IMR-90 (cell line): ENCODE data around the gene MTX2. TPM values are rescaled to one million over a fixed set of nuclear protein-coding genes. Genes with fewer than 3 reads are reported as not detected.

Source experiments
- ATAC-seq: fragments of 200-7000 bp; cut with Tn5 transposase; 2 replicates; pipeline ENCODE4 v1.9.1; 2020; ENCODE audit warnings: low read depth, mild to moderate bottlenecking, moderate library complexity
- BruUV-seq: library from RNA; stranded (reverse); fragments of 400-500 nt; replicated peaks from 2 replicates; lab custom pipeline; 2021; lab: Mats Ljungman, UMichigan
- CTCF ChIA-PET: fragments of 300-600 bp; formaldehyde crosslinking; extraction: SDS; loops from one replicate; lab custom pipeline; 2021; ENCODE audit warnings: antibody characterized with exemption; lab: Yijun Ruan, JAX
- POLR2A ChIA-PET: fragments of 300-600 bp; sonication (Branson Sonifier 250); formaldehyde crosslinking; loops from one replicate; lab custom pipeline; 2022; ENCODE audit warnings: antibody characterized with exemption; ENCODE audit not compliant: unreplicated experiment; lab: Charles Lee
- DNase-seq: peaks from one replicate; pipeline ENCODE4 v3.0.0; 2013
- H2AFZ ChIP-seq: replicated peaks from 2 replicates; pipeline ENCODE3; 2013; ENCODE audit warnings: low read length, mild to moderate bottlenecking; ENCODE audit not compliant: poor library complexity
- H2AK5ac ChIP-seq: 2 replicates; pipeline ENCODE4 v1.6.1; 2013; ENCODE audit warnings: low read depth, low read length, inconsistent platforms
- H2AK9ac ChIP-seq: replicated peaks from 2 replicates; pipeline ENCODE3; 2013; ENCODE audit warnings: mild to moderate bottlenecking, low read depth, low read length, moderate library complexity; ENCODE audit not compliant: poor library complexity
- H2BK120ac ChIP-seq: 2 replicates; pipeline ENCODE4 v1.6.1; 2013; ENCODE audit warnings: low read depth, low read length, inconsistent platforms
- H2BK15ac ChIP-seq: 3 replicates; pipeline ENCODE4 v1.6.1; 2013; ENCODE audit warnings: low read depth, low read length, inconsistent platforms
- H2BK20ac ChIP-seq: 2 replicates; pipeline ENCODE4 v1.6.1; 2013; ENCODE audit warnings: low read depth, mild to moderate bottlenecking, inconsistent platforms, low read length, moderate library complexity
- H2BK5ac ChIP-seq: 2 replicates; pipeline ENCODE4 v1.6.1; 2013; ENCODE audit warnings: mild to moderate bottlenecking, low read depth, low read length, inconsistent platforms; ENCODE audit not compliant: poor library complexity, severe bottlenecking
- H3K14ac ChIP-seq: replicated peaks from 2 replicates; pipeline ENCODE4 v1.6.1; 2013; ENCODE audit warnings: low read depth, low read length, inconsistent platforms
- H3K18ac ChIP-seq: 2 replicates; pipeline ENCODE4 v1.6.1; 2013; ENCODE audit warnings: low read depth, low read length, control low read depth
- H3K23ac ChIP-seq: 2 replicates; pipeline ENCODE4 v1.6.1; 2013; ENCODE audit warnings: low read depth, low read length, inconsistent platforms
- H3K27ac ChIP-seq: 2 replicates; pipeline ENCODE4 v1.5.1; 2013; ENCODE audit warnings: mild to moderate bottlenecking, control low read depth, low read length; ENCODE audit not compliant: insufficient read depth
- H3K27me3 ChIP-seq: 2 replicates; pipeline ENCODE4 v1.6.1; 2013; ENCODE audit warnings: low read length; ENCODE audit not compliant: control insufficient read depth, insufficient read depth
- H3K36me3 ChIP-seq: 2 replicates; pipeline ENCODE4 v1.6.1; 2013; ENCODE audit warnings: low read length, mixed read lengths; ENCODE audit not compliant: control insufficient read depth, insufficient read depth
- H3K4ac ChIP-seq: 2 replicates; pipeline ENCODE4 v1.6.1; 2013; ENCODE audit warnings: low read depth, low read length, inconsistent platforms
- H3K4me1 ChIP-seq: 2 replicates; pipeline ENCODE4 v1.6.1; 2013; ENCODE audit warnings: low read length, mixed read lengths; ENCODE audit not compliant: control insufficient read depth, insufficient read depth
- H3K4me2 ChIP-seq: 2 replicates; pipeline ENCODE4 v1.6.1; 2013; ENCODE audit warnings: low read depth, mild to moderate bottlenecking, control low read depth, low read length, moderate library complexity
- H3K4me3 ChIP-seq: 2 replicates; pipeline ENCODE4 v1.5.1; 2013; ENCODE audit warnings: low read depth, mild to moderate bottlenecking, control low read depth, low read length, moderate library complexity; ENCODE audit not compliant: insufficient read depth
- H3K56ac ChIP-seq: 2 replicates; pipeline ENCODE4 v1.6.1; 2013; ENCODE audit warnings: low read length, inconsistent platforms; ENCODE audit not compliant: insufficient read depth; ENCODE audit errors: extremely low read depth
- H3K79me1 ChIP-seq, 2 experiments: 2 replicates each; pipeline ENCODE4 v1.6.1; 2013; ENCODE audit warnings: low read length in 2 of 2, inconsistent platforms in 1 of 2, low read depth in 1 of 2
- H3K9ac ChIP-seq: 2 replicates; pipeline ENCODE4 v1.6.1; 2013; ENCODE audit warnings: low read depth, low read length, control low read depth
- H3K9me1 ChIP-seq: 2 replicates; pipeline ENCODE4 v1.6.1; 2013; ENCODE audit warnings: low read length, inconsistent platforms; ENCODE audit not compliant: insufficient read depth
- H3K9me3 ChIP-seq: 2 replicates; pipeline ENCODE4 v1.6.1; 2013; ENCODE audit warnings: low read length; ENCODE audit not compliant: control insufficient read depth, insufficient read depth
- H4K20me1 ChIP-seq: 2 replicates; pipeline ENCODE4 v1.6.1; 2013; ENCODE audit warnings: low read length, inconsistent platforms; ENCODE audit not compliant: insufficient read depth
- H4K5ac ChIP-seq: 2 replicates; pipeline ENCODE4 v1.6.1; 2013; ENCODE audit warnings: mild to moderate bottlenecking, low read depth, low read length, control low read depth
- H4K8ac ChIP-seq, 2 experiments: 2 replicates each; pipeline ENCODE4 v1.6.1; 2013; ENCODE audit warnings: low read depth in 2 of 2, low read length in 2 of 2, control low read depth in 1 of 2, inconsistent platforms in 1 of 2
- H4K91ac ChIP-seq: 2 replicates; pipeline ENCODE4 v1.6.1; 2013; ENCODE audit warnings: low read depth, low read length, inconsistent platforms; ENCODE audit not compliant: insufficient read depth
- BHLHE40 ChIP-seq: fragments of 150-350 bp; IDR thresholded peaks from 2 replicates; pipeline ENCODE4 v1.6.1; 2016; ENCODE audit warnings: mild to moderate bottlenecking, low read depth, low read length
- FOS ChIP-seq: fragments of 150-350 bp; IDR thresholded peaks from 2 replicates; pipeline ENCODE4 v1.6.1; 2016; ENCODE audit warnings: low read depth, low read length
- MAFK ChIP-seq: IDR thresholded peaks from 2 replicates; pipeline ENCODE4 v1.6.1; 2012; ENCODE audit warnings: low read depth, low read length, improper control_type of control experiment
- RFX5 ChIP-seq: IDR thresholded peaks from 2 replicates; pipeline ENCODE4 v1.8.0; 2012; ENCODE audit warnings: low read depth, mild to moderate bottlenecking, low read length, moderate library complexity
- WGBS, 2 experiments: methylation state at CpG; one replicate each; pipeline versions ENCODE4 v1.1.5 to v1.1.7; 2013; ENCODE audit warnings: missing lambda C conversion rate in 2 of 2; ENCODE audit not compliant: insufficient read length in 1 of 2; ENCODE audit errors: extremely low coverage in 2 of 2; 5-methylcytosine and 5-hydroxymethylcytosine counted together
- dilution Hi-C: fragments of 300-500 bp; cut with HindIII; formaldehyde crosslinking; loops from one replicate; pipeline ENCODE4 v1.14.3; 2018; ENCODE audit warnings: low sequenced_read_pairs; ENCODE audit not compliant: unreplicated experiment
- in situ Hi-C: fragments of 300-500 bp; cut with MboI; formaldehyde crosslinking; loops from 3 replicates; pipeline ENCODE4 v1.14.3; 2019; ENCODE audit warnings: low sequenced_read_pairs, inconsistent platforms, mixed read lengths
- intact Hi-C: fragments of 100-400 bp; cut with micrococcal nuclease; formaldehyde crosslinking; loops from 2 replicates; pipeline ENCODE4 v1.10.0; 2022
- polyA plus RNA-seq, 3 experiments: library from polyadenylated mRNA; depleted of rRNA; stranded (reverse); fragments of >200 nt; gene quantifications; 2 replicates each; pipeline ENCODE4 v1.2.3, GENCODE V29; 2012; ENCODE audit warnings: low replicate concordance in 1 of 3
- total RNA-seq: library from RNA; depleted of rRNA; stranded (reverse); fragments of >200 nt; gene quantifications from 2 replicates; pipeline ENCODE4 v1.2.3, GENCODE V29; 2012
- TF ChIP-seq, protein P1 (sequence below): fragments of 150-350 bp; IDR thresholded peaks from 2 replicates; pipeline ENCODE4 v1.6.1; 2016; ENCODE audit warnings: low read depth, mild to moderate bottlenecking, low read length, moderate library complexity, borderline replicate concordance

The MTX2 gene
- total and polyA plus RNA-seq, 2 of the 4 experiments (the other 2 are of a cell fraction), result 24.9 to 37.8 TPM

DNA sequence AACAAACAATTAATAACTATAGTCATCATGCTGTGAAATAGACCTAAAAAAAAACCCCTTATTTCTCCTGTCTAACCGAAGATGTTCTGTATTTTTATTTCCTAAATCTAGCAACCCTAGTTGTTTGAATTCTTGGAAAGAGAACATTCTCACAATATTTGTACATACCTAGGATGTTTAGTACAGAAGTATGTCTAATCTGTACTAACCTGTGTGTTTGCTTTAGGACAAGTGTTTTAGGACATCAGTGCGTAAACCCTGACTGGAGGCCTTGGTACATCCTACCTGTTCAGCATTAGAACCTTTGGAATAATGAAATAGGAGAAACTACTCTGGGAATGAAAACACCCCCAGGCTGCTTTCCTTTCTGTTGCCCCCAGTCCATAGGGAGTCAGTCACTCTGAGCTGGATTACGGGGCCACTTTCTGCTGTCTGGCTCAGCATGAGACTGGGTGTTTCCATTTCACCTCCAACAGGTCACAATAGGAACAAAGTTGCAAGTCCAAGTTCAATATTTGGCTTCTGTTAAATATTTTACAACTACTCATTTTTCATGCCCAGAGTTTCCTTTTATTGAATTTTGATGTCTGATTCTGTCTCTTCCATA lies 114.7 kb downstream of the MTX2 start:
- Histone ChIP-seq H3K9ac (no peak overlapping the region), H2AK9ac (no peak overlapping the region), H4K8ac (no peak overlapping the region), H2AK5ac (no peak overlapping the region), H3K4me2 (no peak overlapping the region), H3K9me3 (no peaks in the 10 kb centered on the region), H4K5ac (no peak overlapping the region), H3K4me1 (no peaks in the 10 kb centered on the region), H3K9me1 (no peaks in the 10 kb centered on the region), H2BK15ac (no peak overlapping the region), H3K14ac (no peak overlapping the region), H3K4ac (no peak overlapping the region), H2BK5ac (no peak overlapping the region), H3K36me3 (no peaks in the 10 kb centered on the region), H4K91ac (no peak overlapping the region), H4K20me1 (no peaks in the 10 kb centered on the region), H3K23ac (no peak overlapping the region), H3K18ac (no peak overlapping the region), H3K79me1 (no peaks in the 10 kb centered on the region), H2BK120ac (no peak overlapping the region), H3K56ac (no peak overlapping the region), H3K27ac (no peak overlapping the region), H3K4me3 (no peak overlapping the region), H2BK20ac (no peak overlapping the region), H3K27me3 (peaks cover 4% of the 10 kb centered on the region), H2AFZ (no peak overlapping the region)
- intact Hi-C loops, result no loop called here
- in situ Hi-C loops, result no loop called here
- DNase-seq (no peak), ATAC-seq (no peak)
- no peak for TF ChIP-seq FOS
- TF ChIP-seq, protein P1, sequence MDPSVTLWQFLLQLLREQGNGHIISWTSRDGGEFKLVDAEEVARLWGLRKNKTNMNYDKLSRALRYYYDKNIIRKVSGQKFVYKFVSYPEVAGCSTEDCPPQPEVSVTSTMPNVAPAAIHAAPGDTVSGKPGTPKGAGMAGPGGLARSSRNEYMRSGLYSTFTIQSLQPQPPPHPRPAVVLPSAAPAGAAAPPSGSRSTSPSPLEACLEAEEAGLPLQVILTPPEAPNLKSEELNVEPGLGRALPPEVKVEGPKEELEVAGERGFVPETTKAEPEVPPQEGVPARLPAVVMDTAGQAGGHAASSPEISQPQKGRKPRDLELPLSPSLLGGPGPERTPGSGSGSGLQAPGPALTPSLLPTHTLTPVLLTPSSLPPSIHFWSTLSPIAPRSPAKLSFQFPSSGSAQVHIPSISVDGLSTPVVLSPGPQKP, result no peak
- TF ChIP-seq MAFK, result no peak
- no peak for TF ChIP-seq RFX5
- no peak for TF ChIP-seq BHLHE40
- ChIA-PET CTCF (no interaction called here), POLR2A (no interaction called here)
- no CpG with 5 or more reads among the region's 3 CpGs for WGBS, 2 experiments
- BruUV-seq, result no TSS peak
- dilution Hi-C loops, result no loop called here
